Right atrium auricular region (tissue), 2 donors: ENCODE measurements around the gene SLC41A1. TPM values are rescaled to one million over a fixed set of nuclear protein-coding genes. Genes with fewer than 3 reads are reported as not detected.
A peak's percentile ranks its signal among the peaks of the same experiment; 100 is the strongest.

Experiments used
- DNase-seq: peaks from one replicate; pipeline ENCODE4 v3.0.0-alpha.2; 2019; ENCODE audit warnings: low spot score
- H3K27ac ChIP-seq, 2 donors: fragments of 200-600 bp; sonication (generic); 1 replicate in 1 of 2; 2 replicates in 1 of 2; pipeline ENCODE4 v1.5.1; 2016 to 2019
- H3K27me3 ChIP-seq, 2 donors: fragments of 200-600 bp; sonication (generic); one replicate each; pipeline versions ENCODE4 v1.5.1 to v1.6.0; 2017 to 2019
- H3K36me3 ChIP-seq: fragments of 200-600 bp; sonication (generic); one replicate; pipeline ENCODE4 v1.5.1; 2016
- H3K4me1 ChIP-seq, 2 donors: fragments of 200-600 bp; sonication (generic); one replicate each; pipeline versions ENCODE4 v1.5.1 to v1.6.0; 2017 to 2019
- H3K4me3 ChIP-seq, 2 donors: fragments of 200-600 bp; sonication (generic); 1 replicate in 1 of 2; 2 replicates in 1 of 2; pipeline ENCODE4 v1.5.1; 2017 to 2019; ENCODE audit warnings: mild to moderate bottlenecking in 1 of 2, moderate library complexity in 1 of 2
- H3K9me3 ChIP-seq, 2 donors: fragments of 200-600 bp; sonication (generic); one replicate each; pipeline ENCODE4 v1.5.1; 2019
- CTCF ChIP-seq, 2 donors: fragments of 200-600 bp; sonication (generic); IDR thresholded peaks; one replicate each; pipeline ENCODE4 v1.5.1; 2019; ENCODE audit warnings: antibody characterized with exemption in 2 of 2
- total RNA-seq, 2 donors: library from RNA; depleted of rRNA; stranded (reverse); fragments of >200 nt; gene quantifications; one replicate each; pipeline ENCODE4 v1.1.0, GENCODE V29; 2016

The SLC41A1 gene
- total RNA-seq, 2 donors from 2014 or later: 204 to 255 TPM

DNA sequence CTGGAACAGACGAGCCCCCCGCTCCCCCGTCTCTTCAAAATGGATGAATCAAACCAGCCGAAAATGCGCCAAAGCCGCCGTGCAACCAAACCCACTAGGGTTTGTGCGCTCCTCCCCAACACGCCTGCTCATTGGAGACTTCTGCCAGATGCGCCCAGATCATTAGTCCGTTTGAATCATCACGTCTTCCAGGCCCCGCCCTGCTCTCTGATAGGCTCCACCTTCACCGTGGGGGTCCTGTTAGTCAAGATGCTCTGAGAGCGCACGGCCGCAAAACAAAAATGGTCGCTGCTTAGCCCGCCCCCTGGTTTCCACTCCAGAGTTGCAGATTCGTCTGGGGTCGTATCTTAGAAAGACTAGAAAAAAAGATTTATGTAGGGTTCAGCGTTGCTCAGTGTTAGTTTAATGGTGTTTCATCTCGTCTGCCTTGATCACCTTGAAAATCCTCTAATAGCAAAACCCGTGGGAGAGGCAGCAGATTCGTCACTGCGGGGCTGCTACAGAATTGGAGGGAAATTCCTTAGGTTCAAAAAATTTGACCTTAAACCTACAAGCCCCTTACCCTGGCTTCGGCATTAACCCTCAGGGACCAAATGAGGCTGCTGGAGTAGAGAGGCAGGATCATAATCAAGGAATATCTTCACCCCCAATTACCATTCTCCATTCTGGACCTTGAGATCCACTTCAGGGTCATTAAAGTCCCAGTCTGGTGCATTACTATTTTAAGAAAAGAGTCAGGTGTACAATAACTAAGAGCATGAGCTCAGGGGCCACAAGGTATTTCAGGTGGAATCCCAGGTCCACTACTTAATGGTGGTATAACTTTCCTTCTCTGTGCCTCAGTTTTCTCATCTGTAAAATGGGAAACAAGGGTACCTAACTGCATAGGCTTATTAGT is 62.6 kb downstream of the SLC41A1 start, which contains the start of gene NUCKS1:
Gene NUCKS1, minus strand, starts transcription at position 45 of the 898 bp plus-strand sequence. CDS start 209 bp downstream, outside the sequence.
- no peaks in the 10 kb centered on the region for H3K36me3 ChIP-seq
- no peaks in the 10 kb centered on the region for H3K27me3 ChIP-seq
- peak within 1 kb of the TSS; percentile 92 to 97 for H3K4me3 ChIP-seq
- TF ChIP-seq CTCF (IDR thresholded peaks at IDR 0.05): peak in 1 of 2 donors; percentile 63
- H3K27ac ChIP-seq: peak within 1 kb of the TSS; percentile 99 to 100
- H3K4me1 ChIP-seq: peaks cover 0 to 27% of the 10 kb centered on the region in 2 donors
- DNase-seq: peak; percentile 99
- no peaks in the 10 kb centered on the region for H3K9me3 ChIP-seq

GRCh38 chr1:205749234-205750137 is 63.5 kb downstream of the SLC41A1 start:
- Histone ChIP-seq H3K9me3 (no peaks in the 10 kb centered on the region), H3K36me3 (no peaks in the 10 kb centered on the region), H3K27ac (peak overlapping the region; percentile 99 to 100), H3K27me3 (no peaks in the 10 kb centered on the region), H3K4me1 (peaks cover 0 to 34% of the 10 kb centered on the region in 2 donors), H3K4me3 (peak overlapping the region; percentile 92 to 97)
- DNase-seq: peak; percentile 93
- TF ChIP-seq CTCF (IDR thresholded peaks at IDR 0.05): peak in 1 of 2 donors; percentile 33

GRCh38 chr1:205748403-205749233 is 64.4 kb downstream of the SLC41A1 start:
- H3K9me3 ChIP-seq: no peaks in the 10 kb centered on the region
- DNase-seq: no peak
- TF ChIP-seq CTCF (IDR thresholded peaks at IDR 0.05): no peak
- no peaks in the 10 kb centered on the region for H3K27me3 ChIP-seq
- peak overlapping the region; percentile 99 to 100 for H3K27ac ChIP-seq
- H3K4me1 ChIP-seq: peaks cover 0 to 39% of the 10 kb centered on the region in 2 donors
- H3K4me3 ChIP-seq: peak overlapping the region; percentile 92 to 97
- no peaks in the 10 kb centered on the region for H3K36me3 ChIP-seq

DNA sequence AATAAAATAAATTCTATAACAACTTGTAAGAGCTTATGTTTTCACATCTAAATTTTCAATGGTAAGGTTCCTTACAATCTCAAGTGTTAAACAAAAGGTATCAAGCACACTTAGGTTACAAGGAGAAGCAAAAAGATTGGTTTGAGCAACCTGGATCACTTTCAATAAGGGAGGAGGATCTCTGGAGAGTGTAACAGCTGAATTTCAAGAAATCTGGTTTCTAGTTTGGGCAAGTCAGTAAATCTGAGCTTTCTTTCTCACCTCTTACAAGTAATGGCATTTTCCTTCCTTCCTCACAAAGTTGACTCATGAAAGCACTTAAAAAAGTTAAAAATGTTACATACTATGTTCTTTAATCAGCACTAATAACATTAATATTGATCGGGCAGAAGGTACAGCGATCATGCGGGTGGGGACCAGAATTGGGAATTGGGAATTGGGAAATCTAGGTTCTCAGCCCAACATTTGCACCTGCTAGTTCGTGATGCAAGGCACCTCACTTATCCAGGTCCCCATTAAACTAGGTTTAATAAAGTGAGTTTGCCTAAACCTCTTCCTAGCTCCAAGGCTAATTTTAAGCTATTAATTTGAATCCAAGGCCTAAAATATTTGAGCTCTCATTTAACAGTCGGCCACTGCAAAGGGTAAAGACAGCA is 66.1 kb downstream of the SLC41A1 start:
- Histone ChIP-seq H3K27me3 (no peaks in the 10 kb centered on the region), H3K4me3 (no peak overlapping the region), H3K9me3 (no peaks in the 10 kb centered on the region), H3K4me1 (peaks cover 0 to 40% of the 10 kb centered on the region in 2 donors), H3K27ac (peak overlapping the region in 1 of 2 donors; percentile 25), H3K36me3 (no peaks in the 10 kb centered on the region)
- TF ChIP-seq CTCF (IDR thresholded peaks at IDR 0.05): no peak
- no peak for DNase-seq
